HG02870 (cell line): Measurements from ENCODE around the gene ZNF816.
"Not testable (repeated sequence)": the region's sequence is repeated elsewhere in the genome, so short reads cannot be mapped to it uniquely, and the experiment has no call there.

Experiments used
- ATAC-seq: cut with Tn5 transposase; IDR thresholded peaks from one replicate; pipeline ENCODE4 v1.9.1; 2021; ENCODE audit warnings: mild to moderate bottlenecking, moderate library complexity; ENCODE audit not compliant: unreplicated experiment

ZNF816 gene

GRCh38 chr19:52962394-52963246, at the start of gene ZNF816:
TSS of gene ZNF816 (minus strand) at chr19:52962881. CDS start at chr19:52956089, 6,792 bp downstream.
- ATAC-seq, result peak; percentile 95

- no peak for ATAC-seq
These were observed 49.3 kb upstream of the ZNF816 start for GRCh38 chr19:53012006-53012405.

- ATAC-seq, result no peak
These were observed 47.8 kb upstream of the ZNF816 start for GRCh38 chr19:53010494-53010893.

GRCh38 chr19:53008061-53008778, 45.5 kb upstream of the ZNF816 start:
- no peak for ATAC-seq

DNA sequence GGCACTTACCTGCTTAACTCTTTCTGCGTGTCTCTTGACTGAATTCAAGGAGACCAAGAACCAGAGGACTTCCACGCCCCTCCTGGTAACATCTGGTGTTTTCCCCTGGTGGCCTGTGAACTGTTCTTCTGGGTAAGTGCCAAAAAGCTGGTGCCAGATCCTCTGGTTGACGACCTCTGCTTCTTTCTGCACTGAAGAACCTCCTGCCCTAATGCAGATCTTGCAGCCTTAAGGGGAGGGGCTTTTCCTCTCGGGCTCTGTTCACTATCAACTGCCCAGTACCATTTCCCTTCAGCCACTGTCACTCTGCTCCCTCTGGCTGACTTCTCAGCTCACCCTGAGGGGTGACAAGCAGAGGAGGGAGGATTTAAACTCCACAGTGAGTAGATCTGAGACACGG, 44.9 kb upstream of the ZNF816 start:
- ATAC-seq, result no peak

- no peak for ATAC-seq
These were observed 44.5 kb upstream of the ZNF816 start for GRCh38 chr19:53007200-53007599.

DNA sequence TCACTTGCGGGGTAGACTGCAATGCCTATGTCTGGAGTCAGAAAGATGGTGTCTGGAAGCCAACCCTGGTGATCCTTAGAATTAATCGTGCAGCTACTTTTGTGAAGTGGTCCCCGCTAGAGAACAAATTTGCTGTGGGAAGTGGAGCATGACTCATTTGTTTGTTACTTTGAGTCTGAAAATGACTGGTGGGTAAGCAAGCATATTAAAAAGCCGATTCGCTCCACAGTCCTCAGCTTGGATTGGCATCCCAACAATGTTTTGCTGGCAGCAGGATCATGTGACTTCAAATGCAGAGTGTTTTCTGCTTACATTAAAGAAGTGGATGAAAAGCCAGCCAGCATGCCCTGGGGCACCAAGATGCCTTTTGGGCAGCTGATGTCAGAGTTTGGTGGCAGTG, 41.6 kb upstream of the ZNF816 start:
- ATAC-seq, result no peak

DNA sequence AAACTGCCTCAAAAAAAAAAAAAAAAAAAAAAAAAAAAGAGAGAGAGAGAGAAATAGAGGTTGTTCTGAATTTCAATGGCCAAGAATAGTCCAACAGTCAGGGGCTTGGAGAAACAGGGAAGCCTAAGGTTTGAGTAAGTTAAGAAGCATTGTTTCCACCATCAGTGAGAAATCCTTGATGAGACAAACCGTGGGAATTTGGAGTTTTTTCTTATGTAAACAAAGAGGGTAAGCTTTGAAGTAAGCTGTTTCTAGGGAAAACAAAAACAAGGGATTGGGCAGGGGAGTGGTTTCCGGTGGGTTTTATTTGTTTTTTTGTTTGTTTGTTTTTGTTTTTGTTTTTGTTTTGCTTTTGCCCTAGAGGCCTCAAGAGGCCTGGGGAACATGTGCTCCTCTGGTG, 39.8 kb upstream of the ZNF816 start:
- ATAC-seq, result no peak

- no peak for ATAC-seq
These were observed 35.3 kb upstream of the ZNF816 start for GRCh38 chr19:52997975-52998374.

DNA sequence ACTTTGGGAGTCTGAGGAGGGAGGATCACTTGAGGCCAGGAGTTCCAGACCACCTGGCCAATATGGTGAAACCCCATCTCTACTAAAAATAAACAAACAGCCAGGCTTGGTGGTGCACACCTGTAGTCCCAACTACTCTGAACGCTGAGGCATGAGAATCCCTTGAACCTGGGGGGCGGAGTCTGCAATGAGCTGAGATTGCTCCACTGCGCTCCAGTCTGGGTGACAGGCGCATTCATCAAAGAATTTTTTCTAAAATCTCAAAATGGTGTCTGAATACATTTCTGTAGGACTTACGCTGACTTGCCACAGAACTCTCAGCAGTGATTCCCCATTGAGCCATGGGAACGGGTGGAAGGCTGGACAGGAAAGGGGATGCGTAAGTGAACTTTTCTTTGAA, 33.0 kb upstream of the ZNF816 start:
- no peak for ATAC-seq

DNA sequence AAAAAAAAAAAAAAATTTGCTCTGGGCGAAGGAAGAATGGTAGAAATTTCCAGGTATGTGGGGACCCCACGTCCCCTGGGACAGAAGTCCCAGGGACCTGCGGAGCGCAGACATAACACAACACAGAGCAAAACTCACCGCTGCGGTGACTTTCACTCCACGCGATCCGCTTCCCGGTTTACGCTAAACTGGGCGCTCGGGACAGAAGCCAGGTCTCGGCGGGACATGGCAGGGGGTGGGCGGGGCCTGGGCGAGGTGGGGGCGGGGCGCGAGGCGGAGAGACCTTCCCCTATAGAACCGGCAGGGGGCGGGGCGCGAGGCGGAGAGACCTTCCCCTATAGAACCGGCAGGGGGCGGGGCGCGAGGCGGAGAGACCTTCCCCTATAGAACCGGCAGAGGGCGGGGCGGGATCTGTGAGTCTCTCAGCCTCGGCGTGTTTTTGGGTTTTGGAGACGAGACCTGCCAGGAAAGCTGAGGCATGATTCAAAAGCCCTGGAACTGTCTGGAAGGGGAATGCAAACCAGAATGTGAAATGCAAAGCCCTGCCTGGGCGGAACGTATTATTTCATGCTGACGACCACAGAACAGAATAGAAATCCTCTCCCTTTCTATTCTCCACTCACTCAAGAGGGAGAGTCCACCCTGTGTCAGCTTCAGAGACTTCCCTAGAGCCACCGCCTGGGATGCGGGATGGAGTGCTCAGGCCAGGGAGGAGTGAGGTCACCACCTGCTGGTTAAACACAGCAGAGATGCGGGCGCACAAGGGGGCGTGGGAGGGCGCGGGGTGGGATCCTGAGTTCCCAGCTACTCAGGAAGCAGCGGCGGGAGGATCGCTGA, 30.9 kb upstream of the ZNF816 start:
- ATAC-seq, result no peak

- no peak for ATAC-seq
These were observed 29.7 kb upstream of the ZNF816 start for GRCh38 chr19:52992109-52993004.

DNA sequence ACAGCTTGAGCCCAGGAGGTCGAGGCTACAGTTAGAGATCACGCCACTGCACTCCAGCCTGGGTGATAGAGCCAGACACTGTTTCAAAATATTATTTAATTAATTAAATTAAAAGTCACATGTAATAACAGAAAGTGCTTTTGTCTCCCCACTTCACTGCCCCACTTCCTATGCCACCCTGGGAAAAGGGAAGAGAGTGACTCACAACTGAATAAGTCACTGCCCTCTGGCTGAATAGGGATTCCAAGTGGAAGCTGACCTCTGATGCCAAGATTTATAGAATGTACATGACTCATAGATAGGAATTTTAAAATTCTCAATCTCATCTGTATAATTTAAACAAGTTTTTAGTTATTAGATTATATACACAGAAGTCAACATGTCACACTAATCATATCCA, 28.8 kb upstream of the ZNF816 start:
- ATAC-seq, result no peak

GRCh38 chr19:52990759-52991418, 28.2 kb upstream of the ZNF816 start:
- no peak for ATAC-seq

DNA sequence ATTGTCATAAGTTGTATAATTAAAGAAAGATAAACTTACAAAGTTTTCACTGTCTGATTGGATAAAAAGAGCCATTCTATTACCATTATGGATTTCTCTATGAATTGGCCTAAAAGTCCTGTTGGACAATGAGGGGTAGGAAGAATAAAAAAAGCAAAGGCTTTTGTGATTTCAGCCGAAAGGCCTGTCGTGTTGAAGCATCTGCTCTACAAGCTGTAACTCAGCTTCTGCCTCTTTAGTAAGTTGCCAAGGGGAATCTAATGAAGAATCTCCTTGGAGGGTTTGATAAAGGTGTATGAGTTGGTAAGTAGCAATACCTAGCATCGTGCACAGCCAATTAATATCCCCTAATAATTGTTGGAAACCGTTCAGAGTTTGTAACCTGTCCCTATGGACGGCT, 25.8 kb upstream of the ZNF816 start:
- ATAC-seq, result no peak

DNA sequence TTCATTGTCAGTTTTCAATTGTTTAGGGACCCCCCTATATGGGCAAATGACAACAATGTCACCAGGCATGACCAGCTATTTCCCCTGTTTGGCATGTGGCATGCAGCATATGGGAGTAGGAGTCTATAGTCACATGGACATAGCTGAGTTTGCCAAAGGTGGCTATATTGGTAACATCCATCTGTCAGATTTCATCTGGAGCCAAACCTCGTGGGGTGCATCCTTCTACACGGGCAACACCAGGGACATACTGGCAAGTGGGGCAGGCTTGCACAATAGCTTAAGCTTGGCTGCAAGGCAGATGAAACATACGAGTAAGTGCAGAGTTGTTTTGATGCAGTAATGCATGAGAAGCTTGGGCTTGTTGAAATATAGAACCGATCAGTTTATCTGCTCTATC, 24.5 kb upstream of the ZNF816 start:
- no peak for ATAC-seq

DNA sequence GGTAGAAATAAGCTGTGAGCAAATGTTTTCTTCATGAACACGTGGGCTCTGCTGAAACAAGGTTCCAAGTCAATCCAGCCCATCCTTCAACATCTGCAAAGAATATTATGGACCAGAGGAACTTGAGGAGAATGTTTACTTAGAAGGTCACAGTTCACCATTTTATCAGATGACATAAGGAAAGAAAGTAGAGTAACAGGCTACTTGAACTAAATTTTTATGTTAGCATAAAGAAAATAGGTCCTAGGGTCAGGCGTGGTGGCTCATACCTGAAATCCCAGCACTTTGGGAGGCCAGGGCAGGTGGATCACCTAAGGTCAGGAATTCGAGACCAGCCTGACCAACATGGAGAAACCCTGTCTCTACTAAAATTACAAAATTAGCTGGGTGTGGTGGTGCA, 20.5 kb upstream of the ZNF816 start:
- not testable (repeated sequence) for ATAC-seq

GRCh38 chr19:52981329-52981728, 18.6 kb upstream of the ZNF816 start:
- ATAC-seq, result no peak

GRCh38 chr19:52967772-52968171, 5.1 kb upstream of the ZNF816 start:
- ATAC-seq, result no peak

DNA sequence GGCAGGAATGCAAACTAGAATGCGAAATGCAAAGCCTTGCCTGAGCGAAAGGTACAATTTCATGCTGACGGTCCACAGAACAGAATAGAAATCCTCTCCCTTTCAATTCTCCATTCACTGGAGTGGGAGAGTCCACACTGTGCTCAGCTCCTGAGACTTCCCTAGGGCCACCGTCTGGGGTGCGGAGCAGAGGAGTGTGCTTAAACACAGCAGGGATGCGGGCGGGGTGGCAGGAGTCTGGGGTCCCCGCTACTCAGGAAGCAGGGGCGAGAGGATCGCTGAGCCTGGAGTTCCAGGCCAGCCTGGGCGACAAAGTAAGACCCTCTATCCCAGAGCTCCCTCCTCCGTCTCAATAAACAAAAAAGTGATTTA, 552 bp upstream of the ZNF816 start:
- peak; percentile 8 for ATAC-seq
